Measurements from ENCODE around the gene FADS6. TPM values are rescaled to one million over a fixed set of nuclear protein-coding genes. Genes with fewer than 3 reads are reported as not detected.

FADS6 gene
- total RNA-seq, 4 donors from 2014 or later = 0.22 TPM; not detected in 3

- TF ChIP-seq CTCF (IDR thresholded peaks at IDR 0.05; ENCODE audit: low read depth) = no peak
Measured at GRCh38 chr17:74873037-74873873, 20.2 kb downstream of the FADS6 start.

GRCh38 chr17:74872313-74873036 is 21.0 kb downstream of the FADS6 start, which contains the start of gene FDXR:
FDXR (minus strand) TSS chr17:74872994; CDS start chr17:74872944, 50 bp downstream.
- no peak for TF ChIP-seq CTCF (IDR thresholded peaks at IDR 0.05; ENCODE audit: low read depth)

GRCh38 chr17:74871356-74872076 is 21.9 kb downstream of the FADS6 start:
- no peak for TF ChIP-seq CTCF (IDR thresholded peaks at IDR 0.05; ENCODE audit: low read depth)

GRCh38 chr17:74870512-74870911 is 22.9 kb downstream of the FADS6 start:
- TF ChIP-seq CTCF (IDR thresholded peaks at IDR 0.05; ENCODE audit: low read depth) = no peak

- TF ChIP-seq CTCF (IDR thresholded peaks at IDR 0.05; ENCODE audit: low read depth) = no peak
Measured at GRCh38 chr17:74868908-74869255, 24.6 kb downstream of the FADS6 start.

- no peak for TF ChIP-seq CTCF (IDR thresholded peaks at IDR 0.05; ENCODE audit: low read depth)
Measured at GRCh38 chr17:74868251-74868907, 25.1 kb downstream of the FADS6 start.

Data from subcutaneous adipose tissue (tissue), 4 donors.